Adrenal gland (tissue), 12 donors: ENCODE data around the gene DENND5B. TPM values are rescaled to one million over a fixed set of nuclear protein-coding genes. Genes with fewer than 3 reads are reported as not detected.

ENCODE experiments used
- DNase-seq, 7 donors: peaks; one replicate each; pipeline ENCODE4 v3.0.0-alpha.2; 2019 to 2020
- H3K27ac ChIP-seq, 5 donors: fragments of 200-600 bp; sonication (generic) in 4 of 5; 1 replicate in 3 of 5; 2 replicates in 2 of 5; pipeline versions ENCODE4 v1.5.1 to v1.8.0; 2016 to 2020; ENCODE audit warnings: mild to moderate bottlenecking in 1 of 5
- H3K27me3 ChIP-seq: fragments of 200-600 bp; 2 replicates; pipeline ENCODE4 v1.8.0; 2021
- H3K36me3 ChIP-seq, 2 donors: fragments of 200-600 bp; replicated peaks in 1 of 2; 1 replicate in 1 of 2; 2 replicates in 1 of 2; pipeline versions ENCODE4 v1.5.1 to v1.8.0; 2018 to 2022
- H3K4me1 ChIP-seq, 2 donors: fragments of 200-600 bp; replicated peaks in 1 of 2; 1 replicate in 1 of 2; 2 replicates in 1 of 2; pipeline versions ENCODE4 v1.5.1 to v1.8.0; 2018 to 2021
- H3K4me3 ChIP-seq, 4 donors: fragments of 200-600 bp; sonication (generic) in 3 of 4; one replicate each; pipeline ENCODE4 v1.5.1; 2016 to 2018
- H3K9me3 ChIP-seq, 3 donors: fragments of 200-600 bp; sonication (generic) in 1 of 3; replicated peaks in 1 of 3; 1 replicate in 2 of 3; 2 replicates in 1 of 3; pipeline versions ENCODE4 v1.5.1 to v1.8.0; 2016 to 2021
- POLR2A ChIP-seq, 2 donors: fragments of 450-650 bp; IDR thresholded peaks; one replicate each; pipeline ENCODE4 v1.6.1; 2017; ENCODE audit warnings: antibody characterized with exemption in 2 of 2, mild to moderate bottlenecking in 2 of 2, moderate library complexity in 1 of 2
- WGBS, 4 donors: extraction: QIAGEN DNeasy Blood & Tissue Kit in 2 of 4; methylation state at CpG; one replicate each; pipeline versions ENCODE4 v1.1.5 to v1.1.7; 2013 to 2017; 5-methylcytosine and 5-hydroxymethylcytosine counted together
- intact Hi-C, 2 donors: fragments of 100-400 bp; cut with DNase I; formaldehyde crosslinking; loops; one replicate each; pipeline versions ENCODE4 v1.14.1 to v1.15.0; 2022 to 2023
- polyA plus RNA-seq, 3 donors: library from polyadenylated mRNA; stranded (reverse); fragments of 200-250 nt in 2 of 3; fragments of 350-450 nt in 1 of 3; fragmentation: Illumina TruSeq in 1 of 3; extraction: RNeasy Lipid Tissue Mini Kit (QIAGEN cat#74804) in 1 of 3; gene quantifications; one replicate each; pipeline ENCODE4 v1.2.3, GENCODE V29; 2013 to 2014
- total RNA-seq, 9 donors: library from RNA; depleted of rRNA in 4 of 9; stranded (reverse); fragments of >200 nt in 4 of 9; fragments of 120-200 nt in 1 of 9; fragmentation: NEBNext Ultra II Directional in 1 of 9; extraction: Animal tissue kit (Norgen Biotek cat#: 25700) in 1 of 9; gene quantifications; one replicate each; pipeline versions ENCODE4 v1.1.0 to v1.2.4, GENCODE V29; 2013 to 2023
- TF ChIP-seq, protein P1 (sequence below), 6 experiments: fragments of 450-650 bp in 4 of 6; fragments of 200-600 bp in 2 of 6; sonication (generic) in 1 of 6; IDR thresholded peaks; 1 replicate in 5 of 6; 2 replicates in 1 of 6; pipeline versions ENCODE4 v1.5.1 to v1.8.0; 2016 to 2021; ENCODE audit warnings: antibody characterized with exemption in 6 of 6, mild to moderate bottlenecking in 2 of 6, moderate library complexity in 1 of 6
- donor health status: healthy with polysubstance abuse.
- donor health status: Bipolar disorder and iron deficiency.
- donor health status: DM: yes; HTN: yes; CAD: no.
- donor health status: DM: no; HTN: no; CAD: no.
- donor health status: DM: no; HTN: no; CAD: no.
- donor health status: DM: yes; HTN: yes; CAD: no.

Gene DENND5B
- total and polyA plus RNA-seq, 12 donors, result 4.2 to 32.5 (median 23.0) TPM

DNA sequence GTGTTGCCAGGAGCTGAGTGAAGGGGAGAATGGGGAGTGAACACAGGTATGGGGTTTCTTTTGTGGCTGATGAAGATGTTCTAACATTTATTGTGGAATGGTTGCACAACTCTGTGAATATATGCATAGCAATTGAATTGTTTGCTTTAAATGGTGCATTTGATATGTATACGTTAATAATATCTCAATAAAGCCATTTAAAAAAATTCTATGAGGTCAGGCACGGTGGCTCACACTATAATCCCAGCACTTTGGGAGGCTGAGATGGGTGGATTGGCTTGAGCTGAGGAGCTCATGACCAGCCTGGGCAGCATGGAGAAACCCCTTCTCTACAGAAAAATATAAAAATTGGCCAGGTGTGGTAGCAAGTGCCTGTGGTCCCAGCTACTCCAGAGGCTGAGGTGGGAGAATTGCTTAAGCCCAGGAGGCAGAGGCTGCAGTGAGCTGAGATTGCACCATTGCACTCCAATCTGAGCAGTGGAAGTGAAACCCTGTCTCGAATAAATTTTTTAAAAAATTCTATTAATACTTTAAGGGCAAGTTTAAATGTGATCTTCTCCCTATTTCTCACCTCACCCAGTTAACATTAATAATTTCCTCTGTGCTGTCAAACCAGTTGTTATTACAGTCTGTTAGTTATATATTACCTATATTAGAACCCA lies 65.3 kb downstream of the DENND5B start:
- Histone ChIP-seq H3K27me3 (no peaks in the 10 kb centered on the region), H3K36me3 (no peaks in the 10 kb centered on the region), H3K4me3 (no peak overlapping the region), H3K27ac (no peak overlapping the region), H3K4me1 (no peaks in the 10 kb centered on the region), H3K9me3 (no peaks in the 10 kb centered on the region)
- DNase-seq, result no peak
- no peak for TF ChIP-seq POLR2A (IDR thresholded peaks at IDR 0.05)
- TF ChIP-seq, protein P1, sequence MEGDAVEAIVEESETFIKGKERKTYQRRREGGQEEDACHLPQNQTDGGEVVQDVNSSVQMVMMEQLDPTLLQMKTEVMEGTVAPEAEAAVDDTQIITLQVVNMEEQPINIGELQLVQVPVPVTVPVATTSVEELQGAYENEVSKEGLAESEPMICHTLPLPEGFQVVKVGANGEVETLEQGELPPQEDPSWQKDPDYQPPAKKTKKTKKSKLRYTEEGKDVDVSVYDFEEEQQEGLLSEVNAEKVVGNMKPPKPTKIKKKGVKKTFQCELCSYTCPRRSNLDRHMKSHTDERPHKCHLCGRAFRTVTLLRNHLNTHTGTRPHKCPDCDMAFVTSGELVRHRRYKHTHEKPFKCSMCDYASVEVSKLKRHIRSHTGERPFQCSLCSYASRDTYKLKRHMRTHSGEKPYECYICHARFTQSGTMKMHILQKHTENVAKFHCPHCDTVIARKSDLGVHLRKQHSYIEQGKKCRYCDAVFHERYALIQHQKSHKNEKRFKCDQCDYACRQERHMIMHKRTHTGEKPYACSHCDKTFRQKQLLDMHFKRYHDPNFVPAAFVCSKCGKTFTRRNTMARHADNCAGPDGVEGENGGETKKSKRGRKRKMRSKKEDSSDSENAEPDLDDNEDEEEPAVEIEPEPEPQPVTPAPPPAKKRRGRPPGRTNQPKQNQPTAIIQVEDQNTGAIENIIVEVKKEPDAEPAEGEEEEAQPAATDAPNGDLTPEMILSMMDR (IDR thresholded peaks at IDR 0.05), result no peak
- intact Hi-C loops, result no loop called here
- 87 to 91% (median 89%) methylated on average over 3 of the region's 3 CpGs for WGBS, 4 donors

DNA sequence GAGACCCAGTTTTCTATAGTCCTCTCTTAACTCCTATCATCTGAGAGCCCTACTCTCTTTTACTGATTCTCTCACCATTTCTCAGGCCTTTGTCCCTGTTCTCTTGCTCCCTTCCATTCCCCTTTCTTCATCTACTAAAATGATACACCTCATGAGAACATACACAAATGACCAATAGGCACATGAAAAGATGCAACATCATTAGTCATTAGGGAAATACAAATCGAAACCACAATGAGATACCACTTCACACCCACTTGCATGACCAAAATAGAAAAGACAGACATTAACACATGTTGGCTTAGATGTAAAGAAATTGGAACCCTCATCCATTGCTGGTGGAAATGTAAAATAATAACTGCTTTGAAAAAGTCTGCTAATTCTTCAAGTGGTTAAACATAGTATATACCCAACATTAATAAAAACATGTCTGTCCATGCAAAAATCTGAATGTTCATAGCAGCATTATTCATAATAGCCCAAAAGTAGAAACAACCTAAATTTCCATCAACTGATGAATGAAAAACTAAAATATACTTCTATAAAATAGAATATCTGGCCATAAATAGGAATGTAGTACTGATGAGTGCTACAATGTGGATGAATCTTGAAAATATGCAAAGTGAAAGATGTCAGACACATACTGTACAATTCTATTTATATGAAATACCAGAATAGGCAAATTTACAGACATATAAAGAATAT lies 66.0 kb downstream of the DENND5B start:
- Histone ChIP-seq H3K4me1 (peaks cover 0 to 3% of the 10 kb centered on the region in 2 donors), H3K27ac (no peak overlapping the region), H3K36me3 (no peaks in the 10 kb centered on the region), H3K27me3 (no peaks in the 10 kb centered on the region), H3K4me3 (no peak overlapping the region), H3K9me3 (no peaks in the 10 kb centered on the region)
- no peak for TF ChIP-seq POLR2A (IDR thresholded peaks at IDR 0.05)
- TF ChIP-seq, protein P1 (IDR thresholded peaks at IDR 0.05), result no peak
- WGBS, 4 donors, result 63 to 85% (median 75%) methylated on average over 1 of the region's 1 CpG
- DNase-seq, result no peak
- intact Hi-C loops, result no loop called here

DNA sequence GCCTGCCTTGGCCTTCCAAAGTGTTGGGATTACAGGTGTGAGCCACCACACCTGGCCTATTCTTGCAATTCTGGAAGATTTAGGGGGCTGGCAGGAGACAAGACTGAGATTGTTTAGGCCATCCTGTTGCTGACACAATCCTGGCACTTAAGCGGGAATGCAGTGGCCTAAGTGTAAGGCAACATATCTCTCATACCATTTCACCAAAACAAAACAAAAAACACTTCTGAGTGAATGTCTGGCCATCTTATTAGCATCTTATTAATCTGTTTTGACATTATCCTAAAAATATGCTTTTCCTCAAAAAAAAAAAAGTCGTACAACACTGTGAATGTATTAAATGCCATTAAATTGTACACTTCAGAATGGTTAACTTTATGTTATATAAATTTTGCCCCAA lies 67.6 kb downstream of the DENND5B start:
- 94 to 97% (median 96%) methylated on average over 2 of the region's 2 CpGs for WGBS, 4 donors
- H3K4me1 ChIP-seq, result peaks cover 8 to 18% of the 10 kb centered on the region in 2 donors
- H3K27me3 ChIP-seq, result no peaks in the 10 kb centered on the region
- TF ChIP-seq POLR2A (IDR thresholded peaks at IDR 0.05), result no peak
- TF ChIP-seq, protein P1 (IDR thresholded peaks at IDR 0.05), result no peak
- H3K27ac ChIP-seq, result no peak overlapping the region
- no peaks in the 10 kb centered on the region for H3K9me3 ChIP-seq
- intact Hi-C loops, result no loop called here
- H3K4me3 ChIP-seq, result no peak overlapping the region
- DNase-seq, result no peak
- H3K36me3 ChIP-seq, result no peaks in the 10 kb centered on the region

DNA sequence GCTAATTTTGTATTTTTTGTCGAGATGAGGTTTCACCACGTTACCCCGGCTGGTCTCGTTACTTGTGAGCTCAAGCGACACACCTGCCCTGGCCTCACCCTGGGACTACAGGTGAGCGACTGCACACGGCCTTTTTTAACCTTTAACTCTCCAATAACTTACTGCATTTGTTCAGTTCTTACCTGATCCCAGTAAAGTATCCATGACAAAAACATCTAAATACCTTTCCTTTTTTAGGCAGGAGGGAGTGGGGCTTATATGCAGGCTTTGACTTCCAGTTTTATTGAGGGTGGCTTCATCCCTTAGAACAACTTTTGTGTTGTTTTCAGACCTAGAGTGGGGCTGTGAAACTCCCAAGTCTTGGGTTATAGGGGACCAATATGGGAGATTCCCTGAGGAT lies 68.3 kb downstream of the DENND5B start:
- Histone ChIP-seq H3K9me3 (no peaks in the 10 kb centered on the region), H3K36me3 (no peaks in the 10 kb centered on the region), H3K27ac (no peak overlapping the region), H3K27me3 (no peaks in the 10 kb centered on the region), H3K4me3 (no peak overlapping the region), H3K4me1 (peaks cover 10 to 25% of the 10 kb centered on the region in 2 donors)
- no peak for DNase-seq
- intact Hi-C loops, result no loop called here
- TF ChIP-seq, protein P1 (IDR thresholded peaks at IDR 0.05), result no peak
- TF ChIP-seq POLR2A (IDR thresholded peaks at IDR 0.05), result no peak
- WGBS, 4 donors, result 76 to 87% (median 82%) methylated on average over 7 of the region's 7 CpGs
